ENCODE data around the gene RIMKLA.

Gene RIMKLA

DNA sequence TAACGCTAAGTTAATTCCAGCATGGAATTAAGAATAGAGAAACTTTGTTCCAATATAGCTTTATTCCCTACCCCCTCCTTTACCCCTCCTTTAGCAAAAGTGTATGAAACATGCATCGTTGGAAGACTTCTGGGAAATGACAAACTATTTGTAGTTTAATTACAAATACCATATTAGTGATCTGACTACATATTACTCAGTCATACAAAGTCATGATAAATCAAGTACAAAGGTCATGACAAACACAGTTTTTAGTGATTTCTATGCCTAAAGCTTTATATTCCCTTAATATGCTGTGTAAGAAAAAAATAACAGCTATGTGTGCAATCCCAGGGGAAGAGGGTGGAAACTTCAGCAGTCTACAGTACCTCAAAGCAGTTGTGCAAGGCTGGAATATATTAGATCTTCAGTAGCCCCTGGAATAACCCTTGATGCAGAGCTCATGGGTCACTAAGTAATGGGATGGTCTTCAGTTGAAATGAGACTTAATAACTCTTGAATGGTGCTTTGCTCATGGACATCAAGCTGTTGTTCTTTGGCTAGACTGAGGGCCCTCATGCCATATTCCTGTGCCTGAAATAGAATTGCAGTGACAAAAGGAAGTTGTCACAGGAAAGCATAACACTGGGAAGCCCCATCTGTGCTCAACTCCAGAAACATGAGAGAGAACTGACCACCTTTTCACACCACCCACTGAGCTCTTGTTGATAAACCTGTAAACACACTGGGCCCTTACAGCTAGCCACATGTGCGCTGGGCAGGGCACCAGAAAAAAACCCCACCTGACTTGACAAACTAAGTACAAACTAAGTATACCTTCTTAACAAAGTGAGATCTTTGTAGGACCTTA is 49.9 kb downstream of the RIMKLA start:
- DNase-seq (ENCODE audit: low read depth), result no peak

DNA sequence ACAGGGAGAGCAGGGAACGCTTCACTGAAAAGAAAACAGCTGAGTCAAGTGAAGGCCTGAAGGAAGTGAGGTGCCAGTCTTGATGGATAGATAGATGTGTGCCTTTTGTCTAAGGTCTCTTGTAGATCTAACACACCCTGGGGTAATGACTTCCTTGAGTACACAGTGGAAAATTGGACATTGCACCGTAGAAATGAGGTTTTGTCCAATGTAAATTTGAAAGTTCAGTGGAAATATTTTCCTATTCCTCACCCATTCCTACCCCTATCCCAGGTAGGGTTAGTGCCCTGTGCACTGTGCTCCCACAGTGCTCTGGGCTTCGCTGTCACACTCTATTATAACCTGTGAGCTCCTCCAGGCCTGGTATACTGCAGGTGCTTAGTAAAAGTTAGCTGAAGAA is 50.9 kb downstream of the RIMKLA start:
- no peak for DNase-seq (ENCODE audit: low read depth)

DNA sequence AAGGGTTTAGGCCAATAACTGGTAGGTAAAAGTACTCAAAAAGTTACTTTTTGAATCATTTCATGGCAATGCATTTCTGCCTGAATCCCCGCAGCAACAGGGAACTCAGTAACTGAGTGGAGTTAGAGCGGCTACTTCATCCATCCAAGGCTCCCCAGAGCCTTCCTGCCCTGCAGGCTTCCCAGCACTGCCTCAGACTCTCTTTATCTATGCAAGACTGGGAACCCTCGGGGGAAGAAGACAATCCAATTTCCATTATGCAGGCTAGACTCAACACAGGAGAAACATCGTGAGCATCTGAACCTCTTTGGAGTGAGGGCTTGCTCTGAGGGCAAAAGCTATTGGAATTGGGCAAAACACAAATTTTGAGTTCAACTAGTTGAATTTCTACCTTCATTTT is 52.1 kb downstream of the RIMKLA start:
- DNase-seq (ENCODE audit: low read depth), result no peak

- DNase-seq (ENCODE audit: low read depth), result no peak
These were observed 52.8 kb downstream of the RIMKLA start for GRCh38 chr1:42433369-42433768.

DNA sequence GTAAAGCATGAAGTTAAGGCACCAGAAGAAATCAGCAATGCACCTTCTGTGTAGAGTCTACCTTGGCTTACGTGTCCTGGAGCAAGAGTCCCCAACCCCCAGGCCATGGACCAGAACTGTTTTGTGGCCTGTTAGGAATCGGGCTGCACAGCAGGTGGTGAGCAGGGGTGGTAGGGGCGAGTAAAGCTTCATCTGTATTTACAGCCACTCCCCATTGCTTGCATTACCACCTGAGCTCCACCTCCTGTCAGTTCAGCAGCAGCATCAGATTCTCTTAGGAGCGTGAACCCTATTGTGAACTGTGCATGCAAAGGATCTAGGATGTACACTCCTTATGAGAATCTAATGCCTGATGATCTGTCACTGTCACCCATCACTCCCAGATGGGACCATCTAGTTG is 53.7 kb downstream of the RIMKLA start:
- no peak for DNase-seq (ENCODE audit: low read depth)

DNA sequence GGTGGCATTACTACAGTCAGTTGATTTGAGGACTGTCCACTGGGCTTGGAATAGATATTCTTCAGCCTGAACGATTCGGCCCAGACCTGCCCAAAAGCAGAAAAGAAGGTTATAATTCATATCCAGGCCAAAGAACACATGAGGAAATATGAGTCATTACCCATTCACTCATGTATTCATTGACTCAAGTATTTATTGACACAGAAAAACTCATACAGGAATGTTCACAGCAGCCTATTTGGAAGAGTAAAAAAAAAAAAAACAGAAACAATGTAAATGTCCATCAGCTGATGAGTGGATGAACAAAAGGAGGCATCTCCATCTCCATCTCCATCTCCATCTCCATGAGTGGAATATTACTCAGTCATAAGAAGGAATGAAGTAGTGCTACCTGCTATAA is 59.3 kb downstream of the RIMKLA start:
- peak; percentile 38 for DNase-seq (ENCODE audit: low read depth)

GRCh38 chr1:42442662-42443061 is 62.1 kb downstream of the RIMKLA start:
- DNase-seq (ENCODE audit: low read depth), result no peak

DNA sequence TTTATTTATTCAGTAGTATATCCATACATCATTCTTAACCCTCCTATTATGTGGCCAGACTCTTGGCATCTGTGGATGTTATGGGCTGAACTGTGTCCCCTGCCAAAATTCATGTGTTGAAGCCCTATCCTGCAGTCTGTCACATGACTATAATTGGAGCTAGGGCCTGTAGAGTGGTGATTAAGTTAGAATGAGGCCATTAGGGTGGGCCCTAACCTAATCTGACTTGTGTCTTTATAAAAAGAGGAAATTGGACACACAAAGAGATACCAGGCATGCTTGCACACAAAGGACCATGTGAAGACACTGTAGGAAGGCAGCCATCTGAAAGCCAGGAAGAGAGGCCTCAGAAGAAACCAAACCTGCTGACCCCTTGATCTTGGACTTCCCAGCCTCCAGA is 68.7 kb downstream of the RIMKLA start:
- no peak for DNase-seq (ENCODE audit: low read depth)

DNA sequence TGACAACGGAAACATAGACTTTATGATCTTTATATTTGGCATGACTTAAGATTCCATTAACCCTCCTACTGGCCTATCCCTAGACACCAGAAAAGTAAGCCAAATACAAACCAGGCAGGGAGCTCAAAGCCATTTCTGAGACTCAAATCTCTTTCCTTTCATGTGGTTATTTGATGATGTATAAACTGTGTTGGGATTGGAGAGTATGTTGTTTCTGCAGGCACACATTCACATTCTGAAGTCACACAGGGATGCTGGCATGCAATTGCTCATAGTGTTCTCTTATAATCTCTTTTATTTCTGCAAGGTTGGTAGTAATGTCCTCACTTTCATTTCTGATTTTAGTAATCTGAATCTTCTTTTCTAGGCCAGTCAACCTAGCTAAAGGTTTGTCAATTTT is 69.5 kb downstream of the RIMKLA start:
- no peak for DNase-seq (ENCODE audit: low read depth)

DNA sequence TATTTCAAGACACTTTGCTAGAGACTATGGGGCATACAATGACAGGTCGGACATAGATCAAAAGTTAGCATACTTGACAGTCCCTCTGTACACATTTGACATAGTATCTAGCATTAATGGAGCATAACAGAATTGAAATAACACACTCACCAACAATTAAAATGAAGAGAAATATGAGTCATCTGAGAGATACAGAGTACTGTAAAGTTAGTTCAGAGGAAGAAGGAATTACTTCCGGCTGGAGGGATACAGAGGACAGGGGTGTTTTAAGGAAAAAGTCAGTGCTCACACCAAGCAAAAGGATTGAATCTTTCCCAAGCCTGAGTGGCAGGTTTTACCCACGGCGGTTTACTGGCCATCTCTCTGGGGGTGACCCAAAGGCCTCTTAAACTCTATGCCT is 72.8 kb downstream of the RIMKLA start:
- DNase-seq (ENCODE audit: low read depth), result no peak

DNA sequence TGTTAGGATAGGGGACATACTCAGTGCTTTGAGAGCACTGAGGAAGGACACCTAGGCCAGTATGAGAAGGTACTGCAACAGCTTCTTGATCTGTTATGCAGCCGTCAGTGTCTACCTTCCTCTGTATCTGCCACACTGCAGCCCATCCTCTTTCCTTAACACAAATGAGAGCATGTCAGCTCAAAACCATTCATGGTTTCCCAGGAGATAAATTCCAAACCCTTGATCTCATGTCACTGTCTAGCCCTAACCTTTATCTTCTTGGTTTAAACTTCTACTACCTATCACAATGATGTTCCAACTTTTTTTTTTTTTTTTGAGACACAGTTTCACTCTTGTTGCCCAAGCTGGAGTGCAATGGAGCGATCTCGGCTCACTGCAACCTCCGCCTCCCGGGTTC is 73.8 kb downstream of the RIMKLA start:
- DNase-seq (ENCODE audit: low read depth), result no peak

GRCh38 chr1:42456010-42456753 is 75.6 kb downstream of the RIMKLA start, which contains the start of the genes PPCS and ZMYND12:
TSS of gene PPCS (plus strand) at chr1:42456543. CDS start at chr1:42456566, 23 bp downstream.
TSS of gene ZMYND12 (minus strand) at chr1:42456022. CDS start at chr1:42455997, 25 bp downstream.
- DNase-seq (ENCODE audit: low read depth), result peak; percentile 69

DNA sequence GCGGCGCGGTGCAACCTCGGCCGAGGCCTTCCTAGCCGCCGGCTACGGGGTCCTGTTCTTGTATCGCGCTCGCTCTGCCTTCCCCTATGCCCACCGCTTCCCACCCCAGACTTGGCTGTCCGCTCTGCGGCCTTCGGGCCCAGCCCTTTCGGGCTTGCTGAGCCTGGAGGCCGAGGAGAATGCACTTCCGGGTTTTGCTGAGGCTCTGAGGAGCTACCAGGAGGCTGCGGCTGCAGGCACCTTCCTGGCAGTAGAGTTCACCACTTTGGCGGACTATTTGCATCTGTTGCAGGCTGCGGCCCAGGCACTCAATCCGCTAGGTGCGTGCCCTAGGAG is 76.1 kb downstream of the RIMKLA start:
- peak; percentile 26 for DNase-seq (ENCODE audit: low read depth)

GRCh38 chr1:42461196-42461595 is 80.6 kb downstream of the RIMKLA start:
- DNase-seq (ENCODE audit: low read depth), result no peak

DNA sequence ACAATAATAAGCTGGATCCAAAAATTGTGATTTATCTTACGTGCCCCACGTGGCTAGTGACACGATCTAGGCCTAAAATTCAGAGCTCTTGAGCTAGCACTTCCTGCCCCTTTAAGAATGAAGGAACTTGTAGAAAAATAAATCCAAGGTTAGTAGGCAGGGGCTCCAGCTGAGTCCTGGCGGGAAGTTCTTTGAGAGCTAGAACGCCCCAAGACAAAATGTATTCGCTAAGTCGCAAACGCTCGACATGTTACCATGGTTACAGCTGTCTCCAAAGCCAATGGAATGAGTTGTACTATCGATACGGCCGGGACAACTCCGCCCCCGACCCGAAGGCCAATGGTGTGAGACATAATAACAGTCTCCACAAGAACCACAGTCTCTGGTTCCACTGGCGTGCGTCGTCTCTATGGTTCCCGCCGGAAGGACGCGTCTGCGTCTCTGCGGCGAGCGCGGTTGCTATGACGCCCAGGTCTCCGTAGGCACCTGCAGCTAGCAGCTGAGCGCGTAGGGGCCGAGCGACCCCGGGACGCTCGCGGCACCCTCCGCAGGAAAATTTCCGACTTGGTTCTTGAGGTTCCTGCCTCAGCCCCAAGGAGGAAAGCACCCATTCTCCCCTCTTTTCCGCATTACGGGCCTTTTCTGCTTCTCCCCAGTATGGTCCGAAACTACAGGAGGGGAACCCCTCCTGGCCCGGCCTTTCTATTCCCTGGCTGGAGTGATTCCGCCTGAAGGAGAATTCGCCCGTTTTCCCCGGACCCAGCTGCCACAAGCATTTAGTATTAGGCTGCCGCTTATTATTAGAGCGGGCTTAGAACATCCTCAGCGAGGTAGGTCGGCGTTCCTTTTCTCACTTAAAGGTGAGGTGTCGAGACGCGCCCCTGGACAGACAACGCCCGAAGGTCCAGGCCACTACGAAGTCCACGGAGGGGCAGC is 82.5 kb downstream of the RIMKLA start, which contains the start of gene CCDC30:
Gene CCDC30 (plus strand): TSS at position 459 of the 936 bp plus-strand sequence. CDS start 17,266 bp downstream, outside the sequence.
- DNase-seq (ENCODE audit: low read depth), result peak; percentile 86

GRCh38 chr1:42463921-42464320 is 83.3 kb downstream of the RIMKLA start:
- DNase-seq (ENCODE audit: low read depth), result no peak

DNA sequence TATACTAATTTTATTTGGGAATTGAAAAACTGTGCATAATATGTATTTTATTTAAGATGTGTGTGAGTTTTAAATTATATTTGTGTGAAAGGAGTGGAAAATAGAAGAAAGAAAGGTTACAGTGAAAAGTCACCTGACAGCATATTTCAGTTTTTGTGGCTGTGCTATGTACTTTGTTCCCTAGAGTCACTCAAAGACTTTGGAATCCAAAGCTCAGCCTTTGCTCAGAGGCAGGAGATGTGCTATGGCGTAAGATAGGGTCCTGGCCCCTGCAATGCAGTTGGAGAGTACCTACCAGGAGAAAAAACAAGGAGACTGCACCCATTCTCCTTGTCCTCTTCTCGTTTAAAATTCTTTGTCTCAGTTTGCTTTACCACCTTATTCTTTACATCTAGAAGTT is 85.4 kb downstream of the RIMKLA start:
- no peak for DNase-seq (ENCODE audit: low read depth)

DNA sequence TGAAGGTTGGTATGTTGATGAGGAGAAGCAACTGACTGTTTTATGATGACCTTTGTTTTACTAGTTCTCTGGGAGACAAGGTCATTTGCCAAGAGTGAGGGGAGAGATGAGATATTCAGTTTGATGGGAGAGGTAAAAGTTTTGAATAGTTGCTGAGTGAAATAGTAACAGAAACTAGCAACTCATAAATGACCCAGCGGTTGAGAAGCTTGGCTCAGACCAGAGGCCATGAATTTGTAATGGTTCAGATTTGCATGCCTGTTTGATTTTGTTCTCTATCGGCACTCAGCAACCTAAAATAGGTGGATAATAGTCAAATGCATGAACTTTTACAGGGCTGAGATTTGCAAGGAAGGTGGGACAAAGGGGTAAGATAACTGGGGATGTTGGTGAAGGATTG is 89.1 kb downstream of the RIMKLA start:
- no peak for DNase-seq (ENCODE audit: low read depth)

Data from GM04503 (cell line).